H1 (cell line): ENCODE results near the gene PFKM. TPM values are rescaled to one million over a fixed set of nuclear protein-coding genes. Genes with fewer than 3 reads are reported as not detected.

Experiments
- CTCF ChIA-PET: fragments of 300-600 bp; sonication (Branson Sonifier 250); formaldehyde crosslinking; loops from one replicate; lab custom pipeline; 2021; ENCODE audit not compliant: partially characterized antibody; lab: Charles Lee
- POLR2A ChIA-PET: fragments of 300-600 bp; sonication (Branson Sonifier 250); formaldehyde crosslinking; loops from one replicate; lab custom pipeline; 2021; ENCODE audit warnings: inconsistent platforms; ENCODE audit not compliant: partially characterized antibody; lab: Charles Lee
- DNase-seq, 2 experiments: peaks; one replicate each; pipeline versions ENCODE4 v3.0.0 to v3.0.0-alpha.2; 2010 to 2022; ENCODE audit warnings: low spot score in 2 of 2, low read depth in 1 of 2, mixed read lengths in 1 of 2
- FAIRE-seq: peaks from 2 replicates; lab custom pipeline; 2011; peaks lifted over from hg19 to GRCh38; lab: Jason Lieb, UNC
- H2AFZ ChIP-seq: 2 replicates; pipeline ENCODE4 v1.8.1; 2012; ENCODE audit warnings: low read length, inconsistent platforms
- H2AK5ac ChIP-seq: 2 replicates; pipeline ENCODE4 v1.6.1; 2013; ENCODE audit warnings: low read depth, low read length
- H2BK120ac ChIP-seq: replicated peaks from 2 replicates; pipeline ENCODE3; 2013; ENCODE audit warnings: low read depth, low read length, inconsistent platforms
- H2BK12ac ChIP-seq: 2 replicates; pipeline ENCODE4 v1.6.1; 2013; ENCODE audit warnings: low read depth, low read length
- H2BK15ac ChIP-seq: 2 replicates; pipeline ENCODE4 v1.6.1; 2013; ENCODE audit warnings: low read length
- H2BK20ac ChIP-seq: 2 replicates; pipeline ENCODE4 v1.6.1; 2013; ENCODE audit warnings: low read length
- H2BK5ac ChIP-seq: 2 replicates; pipeline ENCODE4 v1.6.1; 2013; ENCODE audit warnings: low read depth, low read length
- H3K14ac ChIP-seq: 2 replicates; pipeline ENCODE4 v1.6.1; 2013; ENCODE audit warnings: inconsistent platforms; ENCODE audit not compliant: insufficient read length
- H3K18ac ChIP-seq: 2 replicates; pipeline ENCODE4 v1.6.1; 2013; ENCODE audit warnings: low read length; ENCODE audit errors: extremely low read depth
- H3K23ac ChIP-seq: 2 replicates; pipeline ENCODE4 v1.6.1; 2013; ENCODE audit warnings: inconsistent platforms; ENCODE audit not compliant: insufficient read length
- H3K23me2 ChIP-seq: 2 replicates; pipeline ENCODE4 v1.6.1; 2013; ENCODE audit warnings: low read depth, low read length
- H3K27ac ChIP-seq: 2 replicates; pipeline ENCODE4 v1.6.1; 2011; ENCODE audit warnings: low read depth, low read length, inconsistent platforms
- H3K27me3 ChIP-seq, 4 experiments: replicated peaks in 1 of 4; 1 replicate in 1 of 4; 2 replicates in 3 of 4; pipeline versions ENCODE4 v1.6.1 to v1.8.1; 2011 to 2013; ENCODE audit warnings: low read length in 3 of 4, mild to moderate bottlenecking in 3 of 4, inconsistent platforms in 2 of 4, mixed read lengths in 2 of 4, moderate library complexity in 1 of 4; ENCODE audit not compliant: control insufficient read depth in 3 of 4, insufficient read depth in 3 of 4; ENCODE audit errors: extremely low read depth in 1 of 4
- H3K36me3 ChIP-seq, 4 experiments: 2 replicates each; pipeline versions ENCODE4 v1.6.1 to v1.8.1; 2011 to 2013; ENCODE audit warnings: mild to moderate bottlenecking in 4 of 4, low read length in 3 of 4, moderate library complexity in 2 of 4, control low read depth in 1 of 4, inconsistent platforms in 1 of 4; ENCODE audit not compliant: insufficient read depth in 4 of 4, control insufficient read depth in 2 of 4
- H3K4ac ChIP-seq: replicated peaks from 2 replicates; pipeline ENCODE3; 2013; ENCODE audit warnings: low read length, low read depth, mixed read lengths, inconsistent platforms; ENCODE audit not compliant: insufficient read length
- H3K4me1 ChIP-seq, 4 experiments: replicated peaks in 1 of 4; 1 replicate in 1 of 4; 2 replicates in 3 of 4; pipeline versions ENCODE4 v1.6.1 to v1.8.1; 2011 to 2013; ENCODE audit warnings: low read length in 3 of 4, inconsistent platforms in 2 of 4, mixed read lengths in 1 of 4; ENCODE audit not compliant: insufficient read depth in 4 of 4, control insufficient read depth in 3 of 4
- H3K4me2 ChIP-seq, 2 experiments: 2 replicates each; pipeline versions ENCODE4 v1.6.1 to v1.8.1; 2011 to 2013; ENCODE audit warnings: low read depth in 2 of 2, low read length in 2 of 2, control low read depth in 1 of 2, inconsistent platforms in 1 of 2, mild to moderate bottlenecking in 1 of 2; ENCODE audit not compliant: insufficient read depth in 1 of 2
- H3K4me3 ChIP-seq, 4 experiments: fragments of 200-600, 300-600 bp in 1 of 4; sonication (generic), shearing (Covaris generic), sonication (Bioruptor Twin) in 1 of 4; 2 replicates each; pipeline versions ENCODE4 v1.5.1 to v1.8.1; 2011 to 2016; ENCODE audit warnings: low read length in 4 of 4, low read depth in 3 of 4, control low read depth in 2 of 4, inconsistent platforms in 2 of 4, mild to moderate bottlenecking in 2 of 4, mixed read lengths in 1 of 4, moderate library complexity in 1 of 4; ENCODE audit not compliant: insufficient read depth in 2 of 4; ENCODE audit errors: extremely low read depth in 1 of 4
- H3K56ac ChIP-seq: replicated peaks from 2 replicates; pipeline ENCODE3; 2013; ENCODE audit warnings: low read depth, mild to moderate bottlenecking, mixed read lengths, low read length, inconsistent platforms; ENCODE audit not compliant: insufficient read length
- H3K79me1 ChIP-seq: 2 replicates; pipeline ENCODE4 v1.6.1; 2013; ENCODE audit warnings: low read depth, low read length, control low read depth
- H3K79me2 ChIP-seq, 2 experiments: 2 replicates each; pipeline versions ENCODE4 v1.6.1 to v1.8.1; 2012 to 2013; ENCODE audit warnings: low read length in 2 of 2, mild to moderate bottlenecking in 2 of 2, inconsistent platforms in 1 of 2; ENCODE audit not compliant: insufficient read depth in 2 of 2, control insufficient read depth in 1 of 2
- H3K9ac ChIP-seq, 4 experiments: replicated peaks in 1 of 4; 1 replicate in 1 of 4; 2 replicates in 3 of 4; pipeline versions ENCODE4 v1.6.1 to v1.8.1; 2011 to 2013; ENCODE audit warnings: low read depth in 3 of 4, low read length in 3 of 4, control low read depth in 2 of 4, mild to moderate bottlenecking in 2 of 4, moderate library complexity in 2 of 4, inconsistent platforms in 1 of 4; ENCODE audit errors: extremely low read depth in 1 of 4
- H3K9me3 ChIP-seq, 2 experiments: 2 replicates each; pipeline versions ENCODE4 v1.6.1 to v1.8.1; 2012 to 2013; ENCODE audit warnings: mild to moderate bottlenecking in 2 of 2, moderate library complexity in 2 of 2, control low read depth in 1 of 2, inconsistent platforms in 1 of 2, low read depth in 1 of 2, low read length in 1 of 2, mixed read lengths in 1 of 2; ENCODE audit not compliant: insufficient read depth in 2 of 2
- H4K20me1 ChIP-seq, 2 experiments: replicated peaks in 1 of 2; 2 replicates each; pipeline versions ENCODE3 to v1.8.1; 2011 to 2013; ENCODE audit warnings: inconsistent platforms in 2 of 2, low read length in 2 of 2, mild to moderate bottlenecking in 1 of 2; ENCODE audit not compliant: insufficient read depth in 2 of 2, control insufficient read depth in 1 of 2
- H4K5ac ChIP-seq: 2 replicates; pipeline ENCODE4 v1.6.1; 2013; ENCODE audit warnings: low read length, low read depth, mixed read lengths, inconsistent platforms; ENCODE audit not compliant: insufficient read length
- H4K8ac ChIP-seq: 2 replicates; pipeline ENCODE4 v1.8.0; 2013; ENCODE audit warnings: mild to moderate bottlenecking, moderate library complexity, low read length, inconsistent platforms; ENCODE audit not compliant: insufficient read depth; ENCODE audit errors: extremely low read depth
- H4K91ac ChIP-seq: replicated peaks from 2 replicates; pipeline ENCODE3; 2013; ENCODE audit warnings: low read length, mixed read lengths, inconsistent platforms; ENCODE audit not compliant: insufficient read length
- ATF2 ChIP-seq: IDR thresholded peaks from 2 replicates; pipeline ENCODE4 v1.6.1; 2012; ENCODE audit warnings: low read length, inconsistent platforms
- BRCA1 ChIP-seq: IDR thresholded peaks from 2 replicates; pipeline ENCODE4 v1.6.1; 2012; ENCODE audit warnings: low read depth, low read length, improper control_type of control experiment
- EP300 ChIP-seq, 2 experiments: IDR thresholded peaks; 1 replicate in 1 of 2; 2 replicates in 1 of 2; pipeline ENCODE4 v1.6.1; 2011 to 2012; ENCODE audit warnings: low read depth in 2 of 2, low read length in 2 of 2, mild to moderate bottlenecking in 2 of 2, borderline replicate concordance in 1 of 2, inconsistent platforms in 1 of 2, moderate library complexity in 1 of 2
- GTF2F1 ChIP-seq: IDR thresholded peaks from 2 replicates; pipeline ENCODE4 v1.6.1; 2012; ENCODE audit warnings: low read depth, low read length, improper control_type of control experiment, borderline replicate concordance
- HDAC2 ChIP-seq, 2 experiments: fragments of 300-600 bp in 1 of 2; sonication (generic) in 1 of 2; IDR thresholded peaks; 2 replicates each; pipeline ENCODE4 v1.6.1; 2011 to 2012; ENCODE audit warnings: low read depth in 2 of 2, low read length in 2 of 2, mild to moderate bottlenecking in 2 of 2, moderate library complexity in 2 of 2, borderline replicate concordance in 1 of 2, inconsistent platforms in 1 of 2
- HDAC6 ChIP-seq: IDR thresholded peaks from one replicate; pipeline ENCODE4 v1.7.1; 2012; ENCODE audit warnings: low read depth, mild to moderate bottlenecking, inconsistent platforms, low read length, moderate library complexity
- RFX5 ChIP-seq: IDR thresholded peaks from 2 replicates; pipeline ENCODE4 v1.6.1; 2011; ENCODE audit warnings: low read depth, low read length, improper control_type of control experiment, borderline replicate concordance
- WGBS, 2 experiments: shearing (Covaris generic) in 1 of 2; methylation state at CpG; one replicate each; pipeline versions ENCODE4 v1.1.6 to v1.1.7; 2013 to 2015; ENCODE audit warnings: low lambda C conversion rate in 2 of 2, mixed read lengths in 2 of 2, inconsistent platforms in 1 of 2, low coverage in 1 of 2, missing lambda C conversion rate in 1 of 2; ENCODE audit not compliant: insufficient replicate concordance in 2 of 2, insufficient coverage in 1 of 2, insufficient read length in 1 of 2; ENCODE audit errors: extremely low coverage in 1 of 2, missing lambda C conversion rate in 1 of 2; 5-methylcytosine and 5-hydroxymethylcytosine counted together
- polyA plus RNA-seq, 7 experiments: library from polyadenylated mRNA; depleted of rRNA in 3 of 7; stranded (reverse) in 5 of 7; unstranded in 2 of 7; fragments of >200 nt in 5 of 7; fragments of 200-250 nt in 2 of 7; gene quantifications; 1 replicate in 5 of 7; 2 replicates in 1 of 7; 4 replicates in 1 of 7; pipeline versions ENCODE4 v1.2.1 to v1.2.3, GENCODE V29; 2011 to 2013; ENCODE audit warnings: missing spikeins in 2 of 7, mixed read lengths in 2 of 7
- total RNA-seq: library from RNA; stranded (reverse); fragmentation: NEBNext Ultra II Directional; extraction: Animal tissue kit (Norgen Biotek cat#: 25700); gene quantifications from 2 replicates; pipeline ENCODE4 v1.2.1, GENCODE V29; 2021

The PFKM gene
- total and polyA plus RNA-seq, 2 of the 8 experiments (the other 6 are each of a cell fraction or from before 2014, with no cell fraction given), result 62.6 to 106 TPM

GRCh38 chr12:48072266-48072665 lies 46.9 kb upstream of the PFKM start:
- no peak overlapping the region for H3K4me2 ChIP-seq
- H3K9me3 ChIP-seq, result no peaks in the 10 kb centered on the region
- ChIA-PET POLR2A (no interaction called here), CTCF (interaction anchor here (0.6 to 1.1 kb wide), 2 partner anchors 22 to 117 kb away, joined by 3 to 4 read pairs; no protein-coding TSS in a partner anchor)
- no peak overlapping the region for H2AK5ac ChIP-seq
- no peak overlapping the region for H4K91ac ChIP-seq
- H3K23ac ChIP-seq, result no peak overlapping the region
- H2BK120ac ChIP-seq, result no peak overlapping the region
- FAIRE-seq, result no peak
- no peaks in the 10 kb centered on the region for H3K79me2 ChIP-seq
- H3K79me1 ChIP-seq, result no peaks in the 10 kb centered on the region; the same call in 1 of the 2 replicates
- H3K9ac ChIP-seq, result no peak overlapping the region
- no peaks in the 10 kb centered on the region for H3K23me2 ChIP-seq
- H2BK5ac ChIP-seq, result no peak overlapping the region
- no peak overlapping the region for H3K27ac ChIP-seq
- no peak overlapping the region for H2BK12ac ChIP-seq
- no peak overlapping the region for H3K4ac ChIP-seq
- H4K5ac ChIP-seq, result no peak overlapping the region
- no peak overlapping the region for H3K4me3 ChIP-seq
- peaks cover 0 to 28% (median 10%) of the 10 kb centered on the region in 4 experiments; a peak in 6 of 8 replicates for H3K36me3 ChIP-seq
- H4K8ac ChIP-seq, result no peak overlapping the region
- no peak overlapping the region for H2BK15ac ChIP-seq
- no peak overlapping the region for H2BK20ac ChIP-seq
- peaks cover 0 to 1% (median 0%) of the 10 kb centered on the region in 4 experiments; a peak in 1 of 7 replicates for H3K27me3 ChIP-seq
- peaks cover 0 to 1% of the 10 kb centered on the region in 2 experiments for H4K20me1 ChIP-seq
- H3K14ac ChIP-seq, result no peak overlapping the region
- no peak for TF ChIP-seq ATF2
- no peak for TF ChIP-seq RFX5
- no peak for TF ChIP-seq HDAC2 (IDR thresholded peaks at IDR 0.05; ENCODE audit: borderline replicate concordance in 1 of 2, low read depth in 2 of 2, low read length in 2 of 2)
- no peak for TF ChIP-seq HDAC6
- no peak for TF ChIP-seq GTF2F1
- TF ChIP-seq EP300 (IDR thresholded peaks at IDR 0.05; ENCODE audit: borderline replicate concordance in 1 of 2, low read depth in 2 of 2, low read length in 2 of 2), result no peak
- TF ChIP-seq BRCA1, result no peak
- TF ChIP-seq, all 59 proteins: peak for 0
- WGBS, 2 experiments, result 94% methylated on average over 3 of the region's 3 CpGs; no CpG with 5 or more reads in 1 of the 2 experiments
- no peak for DNase-seq
- Histone ChIP-seq H3K4me1 (no peaks in the 10 kb centered on the region), H3K18ac (no peak overlapping the region), H3K56ac (no peak overlapping the region), H2AFZ (no peak overlapping the region)
